ENCODE data around the gene CDH4.

- TF ChIP-seq, protein P1, sequence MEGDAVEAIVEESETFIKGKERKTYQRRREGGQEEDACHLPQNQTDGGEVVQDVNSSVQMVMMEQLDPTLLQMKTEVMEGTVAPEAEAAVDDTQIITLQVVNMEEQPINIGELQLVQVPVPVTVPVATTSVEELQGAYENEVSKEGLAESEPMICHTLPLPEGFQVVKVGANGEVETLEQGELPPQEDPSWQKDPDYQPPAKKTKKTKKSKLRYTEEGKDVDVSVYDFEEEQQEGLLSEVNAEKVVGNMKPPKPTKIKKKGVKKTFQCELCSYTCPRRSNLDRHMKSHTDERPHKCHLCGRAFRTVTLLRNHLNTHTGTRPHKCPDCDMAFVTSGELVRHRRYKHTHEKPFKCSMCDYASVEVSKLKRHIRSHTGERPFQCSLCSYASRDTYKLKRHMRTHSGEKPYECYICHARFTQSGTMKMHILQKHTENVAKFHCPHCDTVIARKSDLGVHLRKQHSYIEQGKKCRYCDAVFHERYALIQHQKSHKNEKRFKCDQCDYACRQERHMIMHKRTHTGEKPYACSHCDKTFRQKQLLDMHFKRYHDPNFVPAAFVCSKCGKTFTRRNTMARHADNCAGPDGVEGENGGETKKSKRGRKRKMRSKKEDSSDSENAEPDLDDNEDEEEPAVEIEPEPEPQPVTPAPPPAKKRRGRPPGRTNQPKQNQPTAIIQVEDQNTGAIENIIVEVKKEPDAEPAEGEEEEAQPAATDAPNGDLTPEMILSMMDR (IDR thresholded peaks at IDR 0.05) = no peak
- no peak for TF ChIP-seq POLR2A (IDR thresholded peaks at IDR 0.05)
These were observed 212.5 kb downstream of the CDH4 start for GRCh38 chr20:61464307-61465303.
